ENCODE measurements around the gene ICE1. TPM values are rescaled to one million over a fixed set of nuclear protein-coding genes. Genes with fewer than 3 reads are reported as not detected.

The ICE1 gene
- total and polyA plus RNA-seq, 2 donors (not counting 1 experiment from before 2014, with no cell fraction given): 6.5 to 39.7 TPM

DNA sequence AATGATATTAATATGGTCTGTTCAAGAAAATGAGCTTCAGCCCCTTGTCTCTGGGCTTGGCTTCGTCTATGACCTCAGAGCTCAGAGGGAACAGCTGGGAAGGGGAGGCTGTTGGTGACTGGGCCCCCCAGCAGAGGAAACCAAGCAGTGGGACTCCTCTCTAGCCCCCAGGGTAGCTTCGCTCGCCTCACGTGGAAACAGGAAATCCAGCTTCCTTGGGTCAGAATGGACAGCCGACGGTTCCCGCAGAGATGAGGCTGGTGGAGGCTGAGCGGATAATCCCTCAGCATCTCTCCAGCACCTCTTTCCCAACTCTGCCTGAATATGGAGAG lies 37.2 kb upstream of the ICE1 start:
- intact Hi-C loops (cut with micrococcal nuclease): no loop called here

GRCh38 chr5:5386329-5386728 lies 36.1 kb upstream of the ICE1 start:
- H3K4me1 ChIP-seq (ENCODE audit: control insufficient read depth in 2 of 2, insufficient read depth in 2 of 2, low read length in 2 of 2): no peaks in the 10 kb centered on the region
- no peaks in the 10 kb centered on the region for H4K20me1 ChIP-seq (ENCODE audit: control insufficient read depth, insufficient read depth, low read length, poor library complexity, severe bottlenecking)
- H3K4me3 ChIP-seq (ENCODE audit: control extremely low read depth in 1 of 5, extremely low read depth in 1 of 5, insufficient read depth in 1 of 5, low read depth in 2 of 5, low read length in 4 of 5): no peak overlapping the region
- DNase-seq (no peak), ATAC-seq (ENCODE audit: low read depth) (no peak)
- Mint-ChIP-seq H3K27ac (no peak overlapping the region), H3K27me3 (no peaks in the 10 kb centered on the region), H3K4me3 (no peak overlapping the region), H3K9me3 (ENCODE audit: insufficient read depth) (no peaks in the 10 kb centered on the region), H3K4me1 (no peaks in the 10 kb centered on the region)
- H3K36me3 ChIP-seq (replicated peaks in 1 of 2; ENCODE audit: control extremely low read depth in 1 of 2, control insufficient read depth in 1 of 2, extremely low read depth in 1 of 2, insufficient read depth in 2 of 2, low read length in 1 of 2): no peaks in the 10 kb centered on the region
- no peaks in the 10 kb centered on the region for H3K9me3 ChIP-seq (ENCODE audit: control extremely low read depth in 1 of 3, control insufficient read depth in 2 of 3, insufficient read depth in 1 of 3, low read length in 2 of 3)
- TF ChIP-seq CTCF (IDR thresholded peaks at IDR 0.05) (no peak), EZH2 (IDR thresholded peaks at IDR 0.05; ENCODE audit: borderline replicate concordance, insufficient read depth, low read depth, low read length, poor library complexity, severe bottlenecking) (no peak)
- H3K79me2 ChIP-seq (ENCODE audit: control insufficient read depth, insufficient read depth, low read length): no peaks in the 10 kb centered on the region
- no peak overlapping the region for H3K27ac ChIP-seq (ENCODE audit: low read length in 2 of 2)
- no peak overlapping the region for H3K9ac ChIP-seq (ENCODE audit: low read length)
- ChIA-PET POLR2A (no interaction called here), CTCF (no interaction called here)
- no peaks in the 10 kb centered on the region for H3K27me3 ChIP-seq (replicated peaks in 1 of 4; ENCODE audit: control extremely low read depth in 1 of 4, control insufficient read depth in 3 of 4, insufficient read depth in 4 of 4, low read length in 3 of 4)
- H2AFZ ChIP-seq (ENCODE audit: insufficient read depth, low read depth, low read length, poor library complexity, severe bottlenecking): no peak overlapping the region
- 100% methylated on average over 1 of the region's 2 CpGs for WGBS (ENCODE audit: insufficient coverage)
- no peak overlapping the region for H3K4me2 ChIP-seq (replicated peaks; ENCODE audit: low read depth, low read length, poor library complexity, severe bottlenecking)
- intact Hi-C loops (cut with micrococcal nuclease): no loop called here

More for the DNA sequence above, 37.2 kb upstream of the ICE1 start:
- Histone ChIP-seq H3K27me3 (replicated peaks in 1 of 4; ENCODE audit: control extremely low read depth in 1 of 4, control insufficient read depth in 3 of 4, insufficient read depth in 4 of 4, low read length in 3 of 4) (no peaks in the 10 kb centered on the region), H3K4me1 (ENCODE audit: control insufficient read depth in 2 of 2, insufficient read depth in 2 of 2, low read length in 2 of 2) (no peaks in the 10 kb centered on the region), H3K9me3 (ENCODE audit: control extremely low read depth in 1 of 3, control insufficient read depth in 2 of 3, insufficient read depth in 1 of 3, low read length in 2 of 3) (no peaks in the 10 kb centered on the region), H2AFZ (ENCODE audit: insufficient read depth, low read depth, low read length, poor library complexity, severe bottlenecking) (no peak overlapping the region), H3K4me3 (ENCODE audit: control extremely low read depth in 1 of 5, extremely low read depth in 1 of 5, insufficient read depth in 1 of 5, low read depth in 2 of 5, low read length in 4 of 5) (no peak overlapping the region), H3K27ac (ENCODE audit: low read length in 2 of 2) (no peak overlapping the region), H3K36me3 (replicated peaks in 1 of 2; ENCODE audit: control extremely low read depth in 1 of 2, control insufficient read depth in 1 of 2, extremely low read depth in 1 of 2, insufficient read depth in 2 of 2, low read length in 1 of 2) (no peaks in the 10 kb centered on the region), H3K9ac (ENCODE audit: low read length) (no peak overlapping the region), H4K20me1 (ENCODE audit: control insufficient read depth, insufficient read depth, low read length, poor library complexity, severe bottlenecking) (no peaks in the 10 kb centered on the region), H3K79me2 (ENCODE audit: control insufficient read depth, insufficient read depth, low read length) (no peaks in the 10 kb centered on the region), H3K4me2 (replicated peaks; ENCODE audit: low read depth, low read length, poor library complexity, severe bottlenecking) (no peak overlapping the region)
- ChIA-PET POLR2A (no interaction called here), CTCF (no interaction called here)
- no peaks in the 10 kb centered on the region for H3K27me3 Mint-ChIP-seq
- 61% methylated on average over 7 of the region's 8 CpGs for WGBS (ENCODE audit: insufficient coverage)
- no peak overlapping the region for H3K4me3 Mint-ChIP-seq
- H3K9me3 Mint-ChIP-seq (ENCODE audit: insufficient read depth): no peaks in the 10 kb centered on the region
- TF ChIP-seq EZH2 (IDR thresholded peaks at IDR 0.05; ENCODE audit: borderline replicate concordance, insufficient read depth, low read depth, low read length, poor library complexity, severe bottlenecking) (no peak), CTCF (IDR thresholded peaks at IDR 0.05) (no peak)
- DNase-seq: no peak
- no peak overlapping the region for H3K27ac Mint-ChIP-seq
- H3K4me1 Mint-ChIP-seq: no peaks in the 10 kb centered on the region
- ATAC-seq (ENCODE audit: low read depth): no peak

Data from B cell (primary cell).